ENCODE data around the gene RDM1.

RDM1 gene

GRCh38 chr17:35903451-35903850 lies 27.1 kb downstream of the RDM1 start:
- Histone ChIP-seq H3K27me3 (ENCODE audit: low read length) (no peaks in the 10 kb centered on the region), H3K27ac (ENCODE audit: low read depth, low read length) (no peak overlapping the region), H3F3A (ENCODE audit: insufficient read depth) (no peaks in the 10 kb centered on the region), H2AFZ (ENCODE audit: low read depth, low read length, severe bottlenecking) (no peak overlapping the region), H3K9ac (ENCODE audit: low read length) (no peak overlapping the region), H3K79me2 (ENCODE audit: insufficient read depth, low read length) (no peaks in the 10 kb centered on the region), H4K20me1 (ENCODE audit: low read depth, low read length) (no peaks in the 10 kb centered on the region), H3K9me3 (ENCODE audit: insufficient read depth, low read length) (no peaks in the 10 kb centered on the region), H3K4me3 (ENCODE audit: insufficient read depth, low read length, poor library complexity, severe bottlenecking) (no peak overlapping the region), H3K36me3 (ENCODE audit: low read length) (no peaks in the 10 kb centered on the region), H3K9me2 (replicated peaks; ENCODE audit: insufficient read depth, low read length) (no peaks in the 10 kb centered on the region), H3K4me2 (ENCODE audit: low read depth, low read length, poor library complexity, severe bottlenecking) (no peak overlapping the region)
- TF ChIP-seq CTCF (IDR thresholded peaks at IDR 0.05; ENCODE audit: insufficient read depth, low read length, poor library complexity, severe bottlenecking) (no peak), EZH2phosphoT487 (conservative IDR thresholded peaks at IDR 0.05; ENCODE audit: low read length) (no peak)

- H3K4me3 ChIP-seq (ENCODE audit: insufficient read depth, low read length, poor library complexity, severe bottlenecking): no peak overlapping the region
- H3F3A ChIP-seq (ENCODE audit: insufficient read depth): no peaks in the 10 kb centered on the region
- no peak overlapping the region for H3K4me2 ChIP-seq (ENCODE audit: low read depth, low read length, poor library complexity, severe bottlenecking)
- H3K9ac ChIP-seq (ENCODE audit: low read length): no peak overlapping the region
- H3K27me3 ChIP-seq (ENCODE audit: low read length): no peaks in the 10 kb centered on the region
- H3K36me3 ChIP-seq (ENCODE audit: low read length): no peaks in the 10 kb centered on the region
- H2AFZ ChIP-seq (ENCODE audit: low read depth, low read length, severe bottlenecking): no peak overlapping the region
- H3K9me3 ChIP-seq (ENCODE audit: insufficient read depth, low read length): no peaks in the 10 kb centered on the region
- no peak for TF ChIP-seq CTCF (IDR thresholded peaks at IDR 0.05; ENCODE audit: insufficient read depth, low read length, poor library complexity, severe bottlenecking)
- TF ChIP-seq EZH2phosphoT487 (conservative IDR thresholded peaks at IDR 0.05; ENCODE audit: low read length): no peak
- no peaks in the 10 kb centered on the region for H3K79me2 ChIP-seq (ENCODE audit: insufficient read depth, low read length)
- H4K20me1 ChIP-seq (ENCODE audit: low read depth, low read length): no peaks in the 10 kb centered on the region
- H3K9me2 ChIP-seq (replicated peaks; ENCODE audit: insufficient read depth, low read length): no peaks in the 10 kb centered on the region
- H3K27ac ChIP-seq (ENCODE audit: low read depth, low read length): no peak overlapping the region
Measured at GRCh38 chr17:35901631-35902175, 28.9 kb downstream of the RDM1 start.

- H3K4me3 ChIP-seq (ENCODE audit: insufficient read depth, low read length, poor library complexity, severe bottlenecking): no peak overlapping the region
- H3F3A ChIP-seq (ENCODE audit: insufficient read depth): no peaks in the 10 kb centered on the region
- H4K20me1 ChIP-seq (ENCODE audit: low read depth, low read length): no peaks in the 10 kb centered on the region
- H2AFZ ChIP-seq (ENCODE audit: low read depth, low read length, severe bottlenecking): no peak overlapping the region
- no peak overlapping the region for H3K9ac ChIP-seq (ENCODE audit: low read length)
- no peaks in the 10 kb centered on the region for H3K9me2 ChIP-seq (replicated peaks; ENCODE audit: insufficient read depth, low read length)
- H3K27me3 ChIP-seq (ENCODE audit: low read length): no peaks in the 10 kb centered on the region
- TF ChIP-seq CTCF (IDR thresholded peaks at IDR 0.05; ENCODE audit: insufficient read depth, low read length, poor library complexity, severe bottlenecking) (no peak), EZH2phosphoT487 (conservative IDR thresholded peaks at IDR 0.05; ENCODE audit: low read length) (no peak)
- H3K79me2 ChIP-seq (ENCODE audit: insufficient read depth, low read length): no peaks in the 10 kb centered on the region
- no peaks in the 10 kb centered on the region for H3K9me3 ChIP-seq (ENCODE audit: insufficient read depth, low read length)
- H3K36me3 ChIP-seq (ENCODE audit: low read length): no peaks in the 10 kb centered on the region
- H3K27ac ChIP-seq (ENCODE audit: low read depth, low read length): no peak overlapping the region
- no peak overlapping the region for H3K4me2 ChIP-seq (ENCODE audit: low read depth, low read length, poor library complexity, severe bottlenecking)
Measured at GRCh38 chr17:35900708-35901480, 29.7 kb downstream of the RDM1 start.

All from SU-DHL-6 (cell line).